ENCODE data around the gene ELN.

DNA sequence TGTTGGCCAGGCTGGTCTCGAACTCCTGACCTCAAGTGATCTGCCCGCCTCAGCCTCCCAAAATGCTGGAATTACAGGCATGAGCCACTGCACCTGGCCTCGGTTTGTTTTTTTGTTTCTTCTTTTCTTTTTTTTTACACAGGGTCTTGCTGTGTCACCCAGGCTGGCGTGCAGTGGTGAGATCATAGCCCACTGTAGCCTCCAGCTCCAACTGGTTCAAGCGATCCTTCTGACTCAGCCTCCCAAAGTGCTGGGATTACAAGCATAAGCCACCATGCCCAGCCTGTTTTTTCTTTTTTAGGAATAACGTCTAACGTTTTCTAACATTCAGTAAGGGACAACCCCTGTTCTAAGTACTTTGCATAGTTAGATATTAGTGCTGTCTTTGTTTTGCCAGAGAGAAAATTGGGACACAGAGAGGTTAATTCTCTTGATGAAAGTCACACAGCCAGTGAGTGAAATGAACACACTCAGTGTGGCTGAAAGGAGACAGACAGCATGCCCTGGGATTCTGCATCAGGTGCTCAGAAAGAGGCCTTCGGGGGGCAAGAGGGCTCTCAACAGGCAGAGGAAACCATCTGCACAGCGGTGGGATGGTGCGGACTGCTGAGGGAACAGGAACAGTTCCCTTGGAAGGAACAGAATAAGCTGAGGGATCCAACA is 59.9 kb downstream of the ELN start:
- TF ChIP-seq POLR2A (IDR thresholded peaks at IDR 0.05; ENCODE audit: low read depth), result no peak
- TF ChIP-seq, protein P1, sequence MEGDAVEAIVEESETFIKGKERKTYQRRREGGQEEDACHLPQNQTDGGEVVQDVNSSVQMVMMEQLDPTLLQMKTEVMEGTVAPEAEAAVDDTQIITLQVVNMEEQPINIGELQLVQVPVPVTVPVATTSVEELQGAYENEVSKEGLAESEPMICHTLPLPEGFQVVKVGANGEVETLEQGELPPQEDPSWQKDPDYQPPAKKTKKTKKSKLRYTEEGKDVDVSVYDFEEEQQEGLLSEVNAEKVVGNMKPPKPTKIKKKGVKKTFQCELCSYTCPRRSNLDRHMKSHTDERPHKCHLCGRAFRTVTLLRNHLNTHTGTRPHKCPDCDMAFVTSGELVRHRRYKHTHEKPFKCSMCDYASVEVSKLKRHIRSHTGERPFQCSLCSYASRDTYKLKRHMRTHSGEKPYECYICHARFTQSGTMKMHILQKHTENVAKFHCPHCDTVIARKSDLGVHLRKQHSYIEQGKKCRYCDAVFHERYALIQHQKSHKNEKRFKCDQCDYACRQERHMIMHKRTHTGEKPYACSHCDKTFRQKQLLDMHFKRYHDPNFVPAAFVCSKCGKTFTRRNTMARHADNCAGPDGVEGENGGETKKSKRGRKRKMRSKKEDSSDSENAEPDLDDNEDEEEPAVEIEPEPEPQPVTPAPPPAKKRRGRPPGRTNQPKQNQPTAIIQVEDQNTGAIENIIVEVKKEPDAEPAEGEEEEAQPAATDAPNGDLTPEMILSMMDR (IDR thresholded peaks at IDR 0.05), result no peak

All from esophagus muscularis mucosa (tissue), 3 donors.